GM18870 (cell line): ENCODE data around the gene FN1.
"Not testable (repeated sequence)": the region's sequence is repeated elsewhere in the genome, so short reads cannot be mapped to it uniquely, and the experiment has no call there.

Experiments
- ATAC-seq: cut with Tn5 transposase; IDR thresholded peaks from one replicate; pipeline ENCODE4 v1.9.1; 2021; ENCODE audit warnings: moderate library complexity; ENCODE audit not compliant: unreplicated experiment

The FN1 gene

DNA sequence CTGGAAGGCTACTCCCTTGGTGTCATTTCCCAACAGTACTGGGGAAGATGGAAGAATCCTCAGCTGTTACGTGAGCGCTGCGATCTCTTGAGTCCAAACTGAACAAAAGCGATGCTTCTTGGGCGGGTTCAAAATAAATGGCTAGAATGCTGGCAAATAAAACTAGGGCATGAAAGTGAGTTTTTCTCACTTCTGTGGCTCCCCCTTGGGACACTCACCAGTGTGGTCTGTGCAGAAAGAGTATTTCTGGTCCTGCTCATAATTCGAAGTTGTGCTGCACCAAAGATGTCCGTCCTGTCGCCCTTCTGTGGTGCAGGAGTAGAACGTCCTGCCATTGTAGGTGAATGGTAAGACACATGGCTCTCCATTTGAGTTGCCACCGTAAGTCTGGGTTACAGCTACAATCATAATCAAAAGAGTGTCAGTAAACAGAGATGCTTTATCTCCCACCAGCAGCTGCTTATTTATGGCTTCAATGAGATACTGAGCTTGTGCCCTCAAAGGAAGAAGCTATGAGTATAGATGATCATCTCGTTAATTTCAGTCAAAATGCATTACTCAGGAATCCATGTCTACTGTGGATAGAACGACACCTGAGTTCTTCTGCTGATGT lies 11.8 kb downstream of the FN1 start:
- ATAC-seq: no peak

DNA sequence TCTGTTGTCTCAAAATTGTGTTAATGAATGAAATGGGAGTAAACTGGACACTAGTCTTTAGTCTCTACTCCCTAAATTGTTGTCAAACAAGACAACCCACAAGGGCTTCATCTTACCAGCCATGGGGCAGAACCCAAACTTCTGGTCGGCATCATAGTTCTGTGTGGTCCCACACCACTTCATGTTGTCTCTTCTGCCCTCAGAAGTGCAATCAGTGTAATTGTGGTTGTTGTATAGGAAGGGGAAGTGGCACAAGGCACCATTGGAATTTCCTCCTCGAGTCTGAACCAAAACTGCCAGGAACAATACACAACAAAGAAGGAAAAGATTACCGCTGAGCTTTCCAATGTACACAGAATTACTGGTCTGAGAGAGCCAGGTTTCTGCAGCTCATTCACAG lies 12.6 kb downstream of the FN1 start:
- no peak for ATAC-seq

DNA sequence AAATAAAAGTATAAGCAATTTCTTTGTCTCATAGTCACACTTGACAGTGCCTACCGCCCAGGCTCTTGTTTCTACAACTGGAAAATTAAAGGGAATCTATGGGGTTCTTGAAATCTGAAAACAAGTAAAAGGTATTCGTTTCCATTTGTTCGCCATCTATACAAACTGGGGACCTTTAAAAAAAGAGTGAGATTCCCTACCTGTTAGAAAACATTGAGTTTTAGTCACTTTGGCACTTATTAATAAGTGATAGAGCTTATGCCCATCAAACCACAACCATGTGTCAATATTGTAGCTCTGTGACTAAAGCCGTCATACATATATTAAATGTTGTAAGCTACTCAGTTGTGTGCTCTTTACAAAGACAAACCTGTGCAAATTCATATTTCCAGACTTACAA lies 13.2 kb downstream of the FN1 start:
- ATAC-seq: no peak

DNA sequence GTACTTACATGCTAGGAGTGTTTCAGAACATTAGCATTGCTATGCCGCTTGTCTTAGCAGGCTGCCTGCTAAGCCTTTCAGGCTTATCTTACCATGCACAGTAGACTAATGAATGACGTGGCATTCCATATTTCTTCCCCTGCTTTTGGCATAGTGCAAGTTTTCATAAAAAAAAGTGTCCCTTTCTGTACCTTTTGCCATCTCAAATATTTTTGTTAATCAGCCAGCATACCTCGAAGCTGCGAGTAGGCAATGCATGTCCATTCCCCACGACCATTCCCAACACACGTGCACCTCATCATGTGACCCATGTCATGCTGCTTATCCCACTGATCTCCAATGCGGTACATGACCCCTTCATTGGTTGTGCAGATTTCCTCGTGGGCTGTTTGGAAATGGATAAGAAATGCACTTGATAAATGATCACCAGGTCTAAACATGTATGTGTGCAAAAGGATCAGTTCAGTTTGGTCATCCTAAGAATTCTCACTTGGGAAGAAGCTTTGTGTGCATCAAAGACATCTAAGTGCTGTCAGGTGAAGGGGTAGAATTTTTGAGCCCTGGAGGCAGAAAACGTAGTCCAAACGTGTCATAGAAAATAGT lies 13.9 kb downstream of the FN1 start:
- no peak for ATAC-seq

DNA sequence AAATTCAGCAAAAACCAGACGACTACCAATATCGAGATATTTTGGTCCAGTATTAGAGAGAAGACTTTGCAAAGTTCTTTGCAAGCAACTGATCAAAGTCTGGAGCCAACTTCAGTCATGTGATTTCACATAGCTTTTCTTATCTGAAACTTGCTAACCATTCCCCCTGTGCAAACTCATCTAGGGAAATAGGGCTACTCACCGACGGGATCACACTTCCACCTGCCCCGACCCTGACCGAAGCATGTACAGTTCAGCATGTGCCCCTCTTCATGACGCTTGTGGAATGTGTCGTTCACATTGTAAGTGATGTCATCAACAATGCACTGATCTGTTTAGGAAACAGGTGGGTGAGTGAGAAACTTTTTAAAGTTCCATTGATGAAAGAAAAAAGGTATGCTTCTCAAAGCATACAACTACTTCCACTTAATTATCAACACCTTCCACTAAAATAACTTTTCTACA lies 15.4 kb downstream of the FN1 start:
- ATAC-seq: no peak

DNA sequence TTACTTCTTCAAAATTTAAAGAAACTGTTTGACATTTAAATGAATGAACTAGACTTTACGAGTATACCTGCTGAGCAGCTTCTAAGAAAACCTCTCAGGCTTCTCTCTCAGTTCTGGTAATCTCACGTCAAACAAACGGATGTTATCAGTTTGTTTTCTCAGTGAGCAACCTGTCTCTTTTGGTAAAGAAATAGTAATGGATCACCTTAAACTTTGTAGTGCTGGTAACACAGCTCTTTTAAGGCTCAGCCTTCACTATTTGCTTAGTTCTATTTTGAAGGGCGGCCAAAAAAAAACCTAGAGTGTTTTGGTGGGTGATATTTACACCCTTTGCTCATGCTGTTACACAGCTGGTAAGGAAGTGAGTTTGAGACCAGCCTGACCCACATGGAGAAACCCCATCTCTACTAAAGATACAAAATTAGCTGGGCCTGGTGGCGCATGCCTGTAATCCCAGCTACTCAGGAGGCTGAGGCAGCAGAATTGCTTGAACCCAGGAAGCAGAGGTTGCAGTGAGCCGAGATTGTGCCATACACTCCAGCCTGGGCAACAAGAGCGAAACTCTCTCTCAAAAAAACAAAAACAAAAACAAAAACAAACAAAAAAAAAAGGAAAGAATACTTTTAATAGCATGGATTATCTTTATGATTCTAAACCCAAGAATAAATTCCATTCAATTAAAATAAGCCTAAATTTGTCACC lies 15.9 kb downstream of the FN1 start:
- ATAC-seq: no peak

DNA sequence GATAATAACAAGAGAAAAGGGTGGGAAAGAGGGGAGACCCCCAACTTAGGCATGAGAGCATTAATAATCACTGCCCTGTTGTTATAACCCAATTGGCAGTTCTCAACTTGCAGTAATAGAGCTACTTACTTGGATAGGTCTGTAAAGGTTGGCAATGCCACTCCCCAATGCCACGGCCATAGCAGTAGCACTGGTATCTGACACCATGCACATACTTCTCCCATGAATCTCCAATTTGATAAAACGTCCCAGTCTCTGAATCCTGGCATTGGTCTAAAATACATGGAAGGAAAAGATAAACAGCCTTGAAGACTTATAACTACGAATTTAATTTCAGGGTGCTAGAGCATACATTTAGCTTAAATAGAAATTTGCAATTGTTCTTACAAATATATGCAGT lies 16.8 kb downstream of the FN1 start:
- no peak for ATAC-seq

DNA sequence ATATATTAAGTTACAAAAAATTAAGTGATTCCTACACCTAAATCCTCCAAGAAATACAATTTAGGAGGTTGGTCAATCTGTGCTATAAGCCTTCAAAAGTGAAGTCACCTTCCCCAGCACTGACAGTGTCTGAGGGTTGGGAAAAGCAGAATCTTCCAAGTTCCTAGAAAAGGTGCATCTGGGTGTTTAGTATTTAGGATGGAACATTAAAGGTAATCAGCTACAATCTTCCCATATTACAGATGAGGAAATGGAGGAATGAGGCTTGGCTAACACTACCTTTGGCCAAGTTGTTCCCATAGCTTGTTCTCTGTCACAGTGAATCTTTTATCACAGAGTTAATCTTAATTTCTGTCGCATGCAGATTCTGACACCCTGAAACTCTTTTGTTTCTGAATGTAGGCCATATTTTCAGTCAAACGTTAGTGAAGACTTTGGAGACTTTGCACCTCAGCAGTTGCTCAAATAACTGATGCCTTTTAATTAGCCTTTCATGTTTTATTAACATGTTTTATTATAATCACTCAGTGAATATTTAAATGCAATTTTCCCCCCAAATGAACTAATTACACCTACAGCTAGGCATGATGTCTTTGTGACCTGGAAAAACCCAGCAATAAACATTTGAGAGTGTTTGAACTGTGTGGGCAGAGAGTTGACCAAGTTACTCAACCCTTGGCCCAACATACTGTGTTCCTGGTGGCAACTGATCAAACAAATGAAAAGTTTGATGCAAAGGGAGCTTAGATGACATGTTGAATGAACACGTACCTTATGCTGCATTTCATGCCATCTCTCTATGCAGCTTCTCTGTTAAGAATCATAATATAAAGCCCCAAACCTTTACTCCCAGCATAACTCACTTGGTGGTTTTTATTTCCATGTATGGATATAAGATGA lies 17.6 kb downstream of the FN1 start:
- ATAC-seq: no peak

DNA sequence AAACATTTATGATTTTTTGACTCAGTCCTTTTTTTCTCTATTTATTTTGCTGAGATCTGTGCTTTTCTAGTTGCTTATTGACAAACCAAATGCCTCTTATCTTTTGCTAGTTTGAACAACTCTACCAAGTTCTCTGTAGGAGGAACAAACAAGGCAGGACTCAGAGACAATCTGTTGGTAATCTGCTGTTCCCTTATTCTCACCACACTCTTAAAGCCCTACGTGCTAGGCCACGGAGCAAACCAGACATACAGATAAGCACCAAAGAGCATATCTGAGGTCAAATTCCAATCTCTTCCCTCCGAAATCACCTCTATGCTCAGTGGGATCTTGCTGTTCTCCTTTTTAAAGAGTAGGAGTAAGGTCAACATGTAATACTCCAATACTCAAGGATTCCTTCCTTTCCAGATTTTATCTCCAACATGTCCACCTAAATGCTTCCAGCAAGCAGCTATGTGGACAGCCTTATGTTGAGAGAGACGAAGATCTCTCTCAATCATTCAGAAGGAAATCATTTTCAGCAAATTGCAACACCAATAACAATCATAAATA lies 18.4 kb downstream of the FN1 start:
- no peak for ATAC-seq

DNA sequence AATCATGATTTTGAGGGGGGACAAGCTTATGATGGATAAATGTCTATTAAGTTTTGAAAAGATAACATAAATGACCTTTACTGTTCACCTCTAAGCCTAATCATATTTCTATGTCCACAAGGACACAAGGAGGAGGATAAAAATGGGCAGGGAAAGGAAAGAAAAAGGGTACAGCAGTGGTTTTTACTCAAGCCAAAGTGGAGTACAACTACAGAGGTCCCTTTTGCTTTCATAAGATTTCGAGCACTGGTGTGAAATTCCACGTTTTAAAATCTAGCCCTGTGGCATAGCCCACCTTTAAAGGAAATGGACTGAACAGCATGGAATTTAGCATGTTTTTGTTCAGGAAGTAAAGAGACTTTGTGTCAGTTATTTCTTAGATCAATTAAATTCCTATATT lies 19.2 kb downstream of the FN1 start:
- no peak for ATAC-seq

DNA sequence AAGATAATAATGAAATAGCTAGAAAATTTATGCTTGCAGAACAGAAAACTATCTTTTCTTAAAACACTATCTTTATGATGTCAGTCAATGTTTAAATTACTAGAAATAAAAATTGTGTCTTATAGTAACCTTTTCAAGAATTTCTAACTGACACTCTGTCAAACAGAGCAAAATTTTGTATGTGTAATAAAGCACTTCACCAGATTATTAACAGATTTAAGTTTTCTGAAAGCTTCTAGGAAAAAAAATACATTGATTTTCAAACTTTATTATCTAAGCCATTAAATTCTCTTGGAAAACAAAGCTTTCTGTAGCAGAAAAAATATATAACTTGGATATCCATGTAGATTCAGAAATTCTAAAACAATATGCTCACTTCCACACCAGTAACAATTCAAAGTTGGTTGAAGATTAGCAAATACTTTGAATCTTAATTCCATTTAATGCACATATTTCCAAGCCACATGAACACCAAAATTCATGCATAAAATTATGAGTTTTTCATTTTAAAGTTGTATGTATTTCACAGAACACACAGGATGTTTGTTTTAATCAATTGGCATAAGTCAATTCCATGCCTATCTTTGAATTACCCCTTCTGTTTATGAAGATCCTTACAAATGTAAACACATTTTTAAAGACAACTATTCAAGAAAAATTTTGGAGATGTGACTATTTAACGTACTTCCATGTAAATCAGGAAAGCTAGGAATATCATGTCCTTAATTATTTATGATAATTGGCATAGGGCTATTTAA lies 19.9 kb downstream of the FN1 start:
- no peak for ATAC-seq

DNA sequence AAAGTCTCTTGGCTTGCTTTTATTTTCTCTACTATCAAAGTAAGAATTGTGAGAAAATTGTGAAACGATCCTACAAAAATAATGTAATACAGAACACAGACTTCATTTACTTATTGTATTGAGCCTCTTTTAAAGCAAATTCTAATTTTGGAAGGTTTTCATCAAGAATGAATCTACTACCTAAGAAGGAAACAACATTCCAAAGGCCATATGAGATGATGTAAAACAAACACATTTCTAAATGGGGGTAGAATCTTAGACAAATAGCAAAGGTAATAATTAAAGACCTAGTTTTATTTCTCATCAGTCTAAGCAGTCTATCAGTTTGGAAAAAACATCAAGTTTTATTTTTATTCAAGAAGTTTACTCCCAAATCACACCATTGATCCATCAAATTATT lies 20.6 kb downstream of the FN1 start:
- no peak for ATAC-seq

DNA sequence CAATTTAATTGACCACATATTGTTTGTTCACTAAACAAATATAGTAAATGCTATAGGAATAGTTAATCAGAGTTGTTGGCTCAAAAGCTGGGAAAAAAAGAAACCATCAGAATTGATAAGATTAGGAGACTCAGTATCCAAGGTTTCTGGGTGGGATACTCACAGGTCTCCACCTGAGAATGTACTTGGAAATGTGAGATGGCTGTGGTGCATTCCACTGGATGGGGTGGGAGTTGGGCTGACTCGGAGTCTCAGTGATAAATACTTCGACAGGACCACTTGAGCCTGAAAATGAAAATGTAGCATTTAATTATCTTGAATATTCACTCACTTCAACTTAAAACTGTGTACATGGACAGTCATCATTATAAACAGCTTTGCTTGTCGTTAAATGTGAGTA lies 21.2 kb downstream of the FN1 start:
- no peak for ATAC-seq

DNA sequence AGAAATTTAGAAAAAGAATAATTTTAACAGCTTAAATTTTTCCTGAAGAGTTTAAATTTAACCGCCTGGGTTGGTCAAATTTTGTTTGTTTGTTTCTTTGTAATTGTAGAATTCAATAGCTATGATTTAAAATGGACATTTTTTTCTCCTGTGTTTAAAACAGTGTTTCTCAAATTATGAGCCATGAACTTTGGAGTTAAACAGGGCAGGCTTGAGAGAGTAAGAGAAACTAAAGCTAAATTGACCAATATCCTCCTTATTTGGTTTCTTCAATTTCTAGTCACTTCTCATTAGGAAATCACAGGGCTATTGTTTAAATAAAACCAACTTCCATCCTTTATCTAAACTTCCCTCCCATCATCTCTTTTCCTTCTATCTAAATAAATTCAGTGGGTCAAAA lies 21.9 kb downstream of the FN1 start:
- ATAC-seq: no peak

DNA sequence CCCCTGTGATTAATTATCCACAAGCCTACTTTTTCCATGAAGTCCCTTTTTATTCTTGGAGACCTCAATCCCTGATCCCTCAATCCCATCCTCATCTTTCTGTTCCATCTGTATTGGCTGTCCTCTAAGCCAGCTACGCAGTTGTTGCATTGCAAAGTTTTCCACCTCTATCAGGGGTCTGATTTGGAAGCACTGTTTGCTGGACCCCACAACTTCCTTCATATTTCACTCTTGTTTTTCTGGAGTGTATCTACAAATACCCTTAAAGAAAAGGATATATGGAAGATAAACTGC lies 22.4 kb downstream of the FN1 start:
- ATAC-seq: no peak

DNA sequence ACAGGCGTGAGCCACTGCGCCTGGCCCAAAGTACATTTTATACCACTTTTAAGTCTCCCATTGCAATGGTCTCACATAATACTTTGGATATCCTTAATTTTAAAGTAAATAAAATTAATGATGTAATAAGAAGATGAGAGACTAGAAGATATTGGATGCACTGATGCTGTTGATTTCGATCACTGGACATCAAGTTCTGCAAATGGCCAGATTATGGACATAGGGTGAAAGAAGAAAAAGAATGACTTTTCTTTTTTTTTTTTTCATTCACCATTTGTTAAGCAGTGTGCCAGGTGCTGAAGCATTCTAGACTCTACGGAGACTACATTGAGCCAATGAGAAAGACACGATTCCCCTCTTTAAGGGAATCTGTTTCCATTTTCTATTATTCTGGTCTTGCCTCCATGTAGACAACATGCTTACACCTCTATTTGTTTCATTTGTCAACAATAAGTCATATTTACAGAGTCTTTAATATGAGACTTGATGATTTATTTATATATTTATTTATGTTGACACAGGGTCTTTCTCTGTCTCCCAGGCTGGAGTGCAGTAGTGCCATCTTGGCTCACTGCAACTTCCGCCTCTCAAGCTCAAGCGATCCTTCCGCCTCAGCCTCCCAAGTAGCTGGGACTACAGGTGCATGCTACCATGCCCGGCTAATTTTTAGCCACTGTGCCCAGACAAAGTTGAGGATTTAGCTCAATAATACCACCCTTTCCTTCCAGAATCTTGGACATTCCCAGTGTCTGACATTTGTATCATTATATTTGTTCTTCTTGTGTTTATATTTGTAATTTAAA lies 23.7 kb downstream of the FN1 start:
- ATAC-seq: no peak

DNA sequence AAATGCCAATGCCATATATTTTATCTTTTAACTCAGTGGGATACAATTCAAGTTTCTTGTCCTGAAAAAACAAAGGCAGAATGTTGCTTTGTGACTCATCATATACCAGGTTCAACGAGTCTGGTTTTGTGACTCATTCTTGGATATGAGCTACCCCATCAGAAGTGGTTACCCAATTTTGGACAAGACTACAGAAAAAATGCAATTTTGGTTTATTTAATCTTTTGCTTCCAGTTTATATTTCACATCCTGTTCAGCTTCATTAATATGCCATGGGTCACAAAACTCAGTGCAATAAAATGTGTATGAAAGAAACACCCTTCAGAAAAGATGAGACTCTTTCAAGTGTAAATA lies 25.0 kb downstream of the FN1 start:
- ATAC-seq: no peak

DNA sequence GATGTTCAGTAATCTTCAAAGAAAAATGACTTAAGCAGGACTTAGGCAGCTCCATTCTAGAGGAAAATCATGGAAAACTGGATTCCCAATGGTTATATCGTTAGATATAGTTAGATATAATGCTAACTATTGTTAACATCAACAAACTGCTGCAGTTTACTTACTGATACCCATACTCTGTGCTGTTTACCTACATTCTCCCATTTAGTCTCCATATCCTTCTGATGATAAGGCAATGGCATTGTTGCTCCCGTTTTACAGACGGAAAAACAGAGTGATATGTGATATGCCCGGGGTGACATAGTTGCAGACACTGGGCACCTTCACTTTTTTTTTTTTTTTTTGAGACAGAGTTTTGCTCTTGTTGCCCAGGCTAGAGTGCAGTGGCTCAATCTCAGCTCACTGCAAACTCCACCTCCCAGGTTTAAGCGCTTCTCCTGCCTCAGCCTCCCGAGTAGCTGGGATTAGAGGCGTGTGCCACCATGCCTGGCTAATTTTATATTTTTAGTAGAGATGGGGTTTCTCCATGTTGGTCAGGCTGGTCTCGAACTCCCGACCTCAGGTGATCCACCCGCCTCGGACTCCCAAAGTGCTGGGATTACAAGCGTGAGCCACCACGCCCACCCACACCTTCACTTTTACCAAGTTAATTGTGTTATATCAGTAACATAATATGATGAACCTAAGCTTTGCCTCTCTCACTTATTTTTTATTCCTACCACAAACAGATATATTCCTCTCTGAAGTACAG lies 25.5 kb downstream of the FN1 start:
- not testable (repeated sequence) for ATAC-seq
